SJCRH30 (cell line): ENCODE measurements around the gene MED25. TPM values are rescaled to one million over a fixed set of nuclear protein-coding genes. Genes with fewer than 3 reads are reported as not detected.

Experiments used
- DNase-seq, 2 experiments: peaks; one replicate each; pipeline ENCODE4 v3.0.0-alpha.2; 2015 to 2020
- H3K27ac ChIP-seq: fragments of 250-450 bp; sonication (Bioruptor Pico); 2 replicates; pipeline ENCODE4 v1.5.1; 2020; ENCODE audit warnings: mild to moderate bottlenecking, moderate library complexity
- H3K27me3 ChIP-seq: fragments of 250-450 bp; sonication (Bioruptor Pico); 2 replicates; pipeline ENCODE4 v1.5.1; 2020; ENCODE audit warnings: mild to moderate bottlenecking, moderate library complexity
- H3K36me3 ChIP-seq: fragments of 250-450 bp; sonication (Bioruptor Pico); 2 replicates; pipeline ENCODE4 v1.5.1; 2020; ENCODE audit warnings: mild to moderate bottlenecking, moderate library complexity
- H3K4me1 ChIP-seq: fragments of 250-450 bp; sonication (Bioruptor Pico); 2 replicates; pipeline ENCODE4 v1.5.1; 2020; ENCODE audit warnings: mild to moderate bottlenecking, moderate library complexity
- H3K4me3 ChIP-seq: fragments of 250-450 bp; sonication (Bioruptor Pico); 2 replicates; pipeline ENCODE4 v1.5.1; 2020; ENCODE audit warnings: mild to moderate bottlenecking, moderate library complexity
- H3K9me3 ChIP-seq: fragments of 250-450 bp; sonication (Bioruptor Pico); replicated peaks from 2 replicates; pipeline ENCODE4 v1.5.1; 2020; ENCODE audit warnings: mild to moderate bottlenecking, moderate library complexity
- total RNA-seq: library from RNA; depleted of rRNA; stranded (reverse); fragments of >200 nt; shearing (Covaris generic); gene quantifications from 2 replicates; pipeline ENCODE4 v1.2.3, GENCODE V29; 2014

The MED25 gene
- total RNA-seq, 1 experiment from 2014 or later: 22.2 TPM

DNA sequence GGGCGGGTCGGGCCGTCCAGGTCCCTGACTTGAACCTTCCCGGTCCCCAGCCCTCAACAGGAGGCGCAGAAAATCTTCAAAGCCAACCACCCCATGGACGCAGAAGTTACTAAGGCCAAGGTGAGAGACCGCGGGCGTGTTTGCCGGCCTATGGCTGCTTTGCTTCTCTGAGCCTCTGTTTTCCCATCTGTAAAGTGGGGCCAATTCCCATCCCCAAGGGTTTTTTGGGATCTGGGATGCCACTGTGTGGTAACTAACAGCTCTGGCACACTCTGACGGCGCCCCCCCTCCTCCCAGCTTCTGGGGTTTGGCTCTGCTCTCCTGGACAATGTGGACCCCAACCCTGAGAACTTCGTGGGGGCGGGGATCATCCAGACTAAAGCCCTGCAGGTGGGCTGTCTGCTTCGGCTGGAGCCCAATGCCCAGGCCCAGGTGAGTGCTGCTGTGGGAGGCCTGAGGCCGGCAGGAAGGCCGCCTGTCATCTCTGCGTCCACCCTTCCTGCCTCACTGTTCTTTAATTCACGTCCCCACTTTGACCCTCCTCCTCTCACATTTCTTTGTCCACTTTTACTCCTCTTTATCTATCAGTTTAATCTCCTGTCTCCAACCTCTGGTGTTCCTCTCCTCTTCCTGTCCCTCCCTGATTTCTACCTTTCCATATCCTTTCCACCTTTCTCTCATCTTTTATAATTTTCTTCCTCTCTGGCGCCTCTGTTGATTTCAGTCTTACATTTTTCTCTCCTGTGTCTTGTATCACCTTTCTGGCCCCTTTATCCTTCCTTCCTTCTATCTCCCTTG is 12.1 kb upstream of the MED25 start:
- Histone ChIP-seq H3K4me1 (no peaks in the 10 kb centered on the region), H3K27me3 (no peaks in the 10 kb centered on the region), H3K4me3 (no peak overlapping the region), H3K9me3 (no peaks in the 10 kb centered on the region), H3K36me3 (peaks cover 32% of the 10 kb centered on the region), H3K27ac (no peak overlapping the region)
- DNase-seq: no peak

DNA sequence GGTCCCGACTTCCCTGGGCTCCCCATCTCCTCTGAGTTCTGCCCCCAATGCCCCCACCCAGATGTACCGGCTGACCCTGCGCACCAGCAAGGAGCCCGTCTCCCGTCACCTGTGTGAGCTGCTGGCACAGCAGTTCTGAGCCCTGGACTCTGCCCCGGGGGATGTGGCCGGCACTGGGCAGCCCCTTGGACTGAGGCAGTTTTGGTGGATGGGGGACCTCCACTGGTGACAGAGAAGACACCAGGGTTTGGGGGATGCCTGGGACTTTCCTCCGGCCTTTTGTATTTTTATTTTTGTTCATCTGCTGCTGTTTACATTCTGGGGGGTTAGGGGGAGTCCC is 11.5 kb upstream of the MED25 start:
- Histone ChIP-seq H3K27ac (no peak overlapping the region), H3K4me1 (no peaks in the 10 kb centered on the region), H3K4me3 (no peak overlapping the region), H3K9me3 (no peaks in the 10 kb centered on the region), H3K36me3 (peaks cover 32% of the 10 kb centered on the region), H3K27me3 (no peaks in the 10 kb centered on the region)
- DNase-seq: no peak

GRCh38 chr19:49807058-49807903 is 10.8 kb upstream of the MED25 start:
- no peaks in the 10 kb centered on the region for H3K27me3 ChIP-seq
- no peaks in the 10 kb centered on the region for H3K9me3 ChIP-seq
- H3K4me1 ChIP-seq: no peaks in the 10 kb centered on the region
- peaks cover 32% of the 10 kb centered on the region for H3K36me3 ChIP-seq
- H3K27ac ChIP-seq: no peak overlapping the region
- no peak overlapping the region for H3K4me3 ChIP-seq
- no peak for DNase-seq

- H3K9me3 ChIP-seq: no peaks in the 10 kb centered on the region
Measured at GRCh38 chr19:49807904-49808675, 10.0 kb upstream of the MED25 start.

GRCh38 chr19:49808711-49809159 is 9.4 kb upstream of the MED25 start:
- Histone ChIP-seq H3K27ac (no peak overlapping the region), H3K4me3 (no peak overlapping the region), H3K4me1 (no peaks in the 10 kb centered on the region), H3K27me3 (no peaks in the 10 kb centered on the region), H3K36me3 (peaks cover 20% of the 10 kb centered on the region), H3K9me3 (no peaks in the 10 kb centered on the region)
- peak; percentile 35 to 57 for DNase-seq

More at GRCh38 chr19:49807904-49808675, 10.0 kb upstream of the MED25 start:
- H3K4me1 ChIP-seq: no peaks in the 10 kb centered on the region
- DNase-seq: no peak
- no peak overlapping the region for H3K4me3 ChIP-seq
- peaks cover 26% of the 10 kb centered on the region for H3K36me3 ChIP-seq
- no peaks in the 10 kb centered on the region for H3K27me3 ChIP-seq
- no peak overlapping the region for H3K27ac ChIP-seq

- H3K27ac ChIP-seq: no peak overlapping the region
- no peaks in the 10 kb centered on the region for H3K9me3 ChIP-seq
- peaks cover 19% of the 10 kb centered on the region for H3K36me3 ChIP-seq
- no peak overlapping the region for H3K4me3 ChIP-seq
- no peaks in the 10 kb centered on the region for H3K27me3 ChIP-seq
- no peak for DNase-seq
- H3K4me1 ChIP-seq: peaks cover 3% of the 10 kb centered on the region; the same call in 1 of the 2 replicates
Measured at GRCh38 chr19:49809160-49809940, 8.7 kb upstream of the MED25 start.

DNA sequence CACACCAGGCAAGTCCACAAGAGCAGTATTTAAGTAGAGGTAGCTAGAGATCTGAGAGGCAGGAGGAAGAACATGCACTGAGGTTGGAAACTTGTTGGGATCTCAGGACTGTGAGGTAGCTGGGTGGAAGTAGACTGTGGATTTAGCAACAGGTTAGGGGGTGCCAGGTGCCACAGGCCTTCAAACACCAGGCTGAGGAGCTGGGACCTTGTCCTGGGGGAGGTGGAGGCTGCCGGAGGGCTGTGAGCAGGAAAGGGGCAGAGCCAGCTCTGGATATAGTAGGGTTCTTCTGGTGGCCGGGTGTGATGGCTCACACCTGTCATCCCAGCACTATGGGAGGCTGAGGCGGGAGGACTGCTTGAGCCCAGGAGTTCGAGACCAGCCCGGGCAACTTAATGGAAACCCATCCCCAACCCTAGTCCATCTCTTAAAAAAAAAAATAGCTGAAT is 8.1 kb upstream of the MED25 start:
- peaks cover 3% of the 10 kb centered on the region; the same call in 1 of the 2 replicates for H3K4me1 ChIP-seq
- H3K36me3 ChIP-seq: peaks cover 13% of the 10 kb centered on the region
- DNase-seq: no peak
- no peaks in the 10 kb centered on the region for H3K9me3 ChIP-seq
- H3K4me3 ChIP-seq: no peak overlapping the region
- H3K27ac ChIP-seq: no peak overlapping the region
- no peaks in the 10 kb centered on the region for H3K27me3 ChIP-seq

DNA sequence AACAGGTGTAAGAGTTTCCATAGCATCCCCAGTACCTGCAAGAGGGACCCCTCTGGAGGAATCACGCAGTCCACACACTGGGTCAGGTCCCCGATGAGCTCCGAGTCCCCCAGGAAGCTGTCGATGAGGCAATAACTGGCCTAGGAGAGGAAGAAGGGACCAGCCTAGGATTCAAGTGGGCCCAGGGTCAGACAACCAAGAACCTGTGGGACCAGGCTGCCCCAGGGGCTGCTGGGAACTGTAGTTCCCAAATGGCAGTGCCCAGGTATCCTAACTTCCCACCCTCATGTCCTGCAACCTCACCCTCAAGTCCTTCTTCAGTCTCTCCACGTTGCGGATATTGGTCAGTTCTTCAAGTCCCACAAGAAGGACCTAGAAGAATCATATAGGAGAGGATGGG is 6.8 kb upstream of the MED25 start:
- Histone ChIP-seq H3K9me3 (no peaks in the 10 kb centered on the region), H3K4me3 (no peak overlapping the region), H3K27me3 (no peaks in the 10 kb centered on the region), H3K36me3 (peaks cover 2% of the 10 kb centered on the region; the same call in 1 of the 2 replicates), H3K27ac (no peak overlapping the region), H3K4me1 (peaks cover 3% of the 10 kb centered on the region; the same call in 1 of the 2 replicates)
- DNase-seq: no peak

- H3K27me3 ChIP-seq: no peaks in the 10 kb centered on the region
- no peaks in the 10 kb centered on the region for H3K36me3 ChIP-seq
- H3K27ac ChIP-seq: peak overlapping the region; percentile 75
- H3K9me3 ChIP-seq: no peaks in the 10 kb centered on the region
- H3K4me3 ChIP-seq: peak overlapping the region; percentile 71
- DNase-seq: no peak
- peaks cover 3% of the 10 kb centered on the region; the same call in 1 of the 2 replicates for H3K4me1 ChIP-seq
Measured at GRCh38 chr19:49812452-49812996, 5.6 kb upstream of the MED25 start.

GRCh38 chr19:49812997-49813861 is 4.9 kb upstream of the MED25 start, which contains the start of gene FUZ:
Gene FUZ, minus strand, starts transcription at chr19:49813292. Its CDS starts 186 bp downstream, at chr19:49813106.
- peaks cover 3% of the 10 kb centered on the region; the same call in 1 of the 2 replicates for H3K4me1 ChIP-seq
- H3K27me3 ChIP-seq: no peaks in the 10 kb centered on the region
- peak; percentile 98 to 99 for DNase-seq
- no peaks in the 10 kb centered on the region for H3K36me3 ChIP-seq
- H3K9me3 ChIP-seq: no peaks in the 10 kb centered on the region
- H3K4me3 ChIP-seq: peak within 1 kb of the TSS; percentile 71
- H3K27ac ChIP-seq: peak within 1 kb of the TSS; percentile 75

DNA sequence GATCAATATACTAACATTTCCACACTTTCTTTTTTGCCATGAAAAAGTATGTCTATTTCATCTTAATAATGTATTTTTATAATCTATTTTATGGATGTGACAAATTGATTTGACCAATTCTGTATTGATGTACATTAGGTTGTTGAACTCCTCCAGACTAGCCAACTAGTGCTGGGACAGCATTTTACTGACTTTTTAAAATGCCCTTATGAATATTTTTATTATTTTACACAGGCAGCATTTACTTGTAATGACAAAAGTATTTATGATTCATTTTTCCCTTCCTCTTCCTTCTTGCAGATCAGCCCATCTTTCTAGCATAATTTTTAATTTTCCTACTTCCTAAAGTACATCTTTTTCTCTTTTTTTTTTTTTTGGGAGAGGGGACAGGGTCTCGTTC is 4.1 kb upstream of the MED25 start:
- Histone ChIP-seq H3K27me3 (no peaks in the 10 kb centered on the region), H3K9me3 (no peaks in the 10 kb centered on the region), H3K36me3 (no peaks in the 10 kb centered on the region), H3K4me1 (peaks cover 3% of the 10 kb centered on the region; the same call in 1 of the 2 replicates), H3K27ac (no peak overlapping the region), H3K4me3 (peak overlapping the region; percentile 71)
- no peak for DNase-seq

DNA sequence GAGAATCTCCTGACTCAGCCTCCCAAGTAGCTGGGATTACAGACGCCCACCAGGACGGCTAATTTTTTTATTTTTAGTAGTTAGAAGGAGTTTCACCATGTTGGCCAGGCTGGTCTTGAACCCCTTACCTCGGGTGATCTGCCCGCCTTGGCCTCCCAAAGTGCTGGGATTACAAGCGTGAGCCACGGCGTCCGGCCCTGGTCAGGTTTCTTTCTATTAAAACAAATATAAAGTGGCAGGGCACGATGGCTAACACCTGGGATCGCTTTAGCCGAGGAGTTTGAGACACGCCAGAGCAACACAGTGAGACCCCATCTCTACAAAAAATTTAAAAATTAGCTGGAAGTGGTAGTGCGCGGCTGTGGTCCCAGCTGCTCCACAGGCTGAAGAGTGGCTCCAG is 1.5 kb upstream of the MED25 start:
- peaks cover 3% of the 10 kb centered on the region; the same call in 1 of the 2 replicates for H3K4me1 ChIP-seq
- H3K36me3 ChIP-seq: no peaks in the 10 kb centered on the region
- H3K27me3 ChIP-seq: no peaks in the 10 kb centered on the region
- H3K27ac ChIP-seq: no peak overlapping the region
- no peak for DNase-seq
- no peak overlapping the region for H3K4me3 ChIP-seq
- no peaks in the 10 kb centered on the region for H3K9me3 ChIP-seq
